Testis (tissue), 3 donors: ENCODE measurements around the gene CFAP20DC. TPM values are rescaled to one million over a fixed set of nuclear protein-coding genes. Genes with fewer than 3 reads are reported as not detected.

Experiments
- DNase-seq: peaks from one replicate; pipeline ENCODE4 v3.0.0-alpha.2; 2019
- H3K27ac ChIP-seq, 2 donors: fragments of 200-600 bp; sonication (generic); one replicate each; pipeline ENCODE4 v1.5.1; 2019
- H3K27me3 ChIP-seq: fragments of 200-600 bp; sonication (generic); one replicate; pipeline ENCODE4 v1.5.1; 2019
- H3K36me3 ChIP-seq: fragments of 200-600 bp; sonication (generic); one replicate; pipeline ENCODE4 v1.5.1; 2017; ENCODE audit warnings: low read depth; ENCODE audit errors: missing control alignments
- H3K4me1 ChIP-seq: fragments of 200-600 bp; sonication (generic); one replicate; pipeline ENCODE4 v1.5.1; 2019
- H3K4me3 ChIP-seq, 2 donors: fragments of 200-600 bp; sonication (generic); one replicate each; pipeline ENCODE4 v1.5.1; 2017 to 2019
- H3K9me3 ChIP-seq: fragments of 200-600 bp; sonication (generic); one replicate; pipeline ENCODE4 v1.5.1; 2017
- POLR2A ChIP-seq: fragments of 450-650 bp; IDR thresholded peaks from one replicate; pipeline ENCODE4 v1.6.1; 2017; ENCODE audit warnings: antibody characterized with exemption, mild to moderate bottlenecking, moderate library complexity
- WGBS, 2 donors: methylation state at CpG; one replicate each; pipeline ENCODE4 v1.1.5; 2018; 5-methylcytosine and 5-hydroxymethylcytosine counted together
- intact Hi-C: fragments of 100-400 bp; cut with DNase I; formaldehyde crosslinking; loops from one replicate; pipeline ENCODE4 v1.15.1; 2023; ENCODE audit warnings: low total_unique reads
- polyA plus RNA-seq: library from polyadenylated mRNA; stranded (reverse); fragments of 350-450 nt; fragmentation: Illumina TruSeq; extraction: RNeasy Lipid Tissue Mini Kit (QIAGEN cat#74804); gene quantifications from one replicate; pipeline ENCODE4 v1.2.3, GENCODE V29; 2014; ENCODE audit warnings: low read depth, low replicate concordance; ENCODE audit not compliant: insufficient read depth
- total RNA-seq, 2 donors: library from RNA; depleted of rRNA; stranded (reverse); fragments of >200 nt; gene quantifications; one replicate each; pipeline ENCODE4 v1.2.3, GENCODE V29; 2016
- TF ChIP-seq, protein P1 (sequence below), 3 experiments: fragments of 450-650 bp in 2 of 3; fragments of 200-600 bp in 1 of 3; sonication (generic) in 1 of 3; IDR thresholded peaks; one replicate each; pipeline ENCODE4 v1.5.1; 2016 to 2019; ENCODE audit warnings: antibody characterized with exemption in 3 of 3, mild to moderate bottlenecking in 2 of 3, moderate library complexity in 1 of 3

CFAP20DC gene
- total and polyA plus RNA-seq, 3 donors from 2014 or later = 24.5 to 62.8 (median 42.0) TPM

DNA sequence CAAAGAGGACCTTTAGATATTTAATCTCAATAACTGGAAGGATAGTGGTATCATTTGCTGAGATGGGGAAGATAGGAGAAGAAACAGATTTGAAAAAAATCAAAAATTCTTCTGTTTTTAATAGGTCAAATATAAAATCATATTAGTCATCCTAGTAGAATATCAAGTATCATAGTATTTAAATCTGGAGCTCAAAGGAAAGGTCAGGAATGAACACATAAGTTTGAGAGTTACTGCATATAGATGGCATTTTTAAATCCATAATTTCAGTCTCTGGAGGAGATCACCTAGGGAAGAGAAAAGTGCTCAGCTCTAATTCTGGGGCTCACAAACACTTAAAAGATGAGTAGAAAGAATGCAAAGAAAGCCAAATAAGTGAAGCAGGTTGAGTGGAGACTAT lies 24.9 kb upstream of the CFAP20DC start:
- Histone ChIP-seq H3K27ac (no peak overlapping the region), H3K9me3 (no peaks in the 10 kb centered on the region), H3K4me1 (no peaks in the 10 kb centered on the region), H3K4me3 (no peak overlapping the region), H3K27me3 (no peaks in the 10 kb centered on the region), H3K36me3 (no peaks in the 10 kb centered on the region)
- intact Hi-C loops = no loop called here
- TF ChIP-seq, protein P1, sequence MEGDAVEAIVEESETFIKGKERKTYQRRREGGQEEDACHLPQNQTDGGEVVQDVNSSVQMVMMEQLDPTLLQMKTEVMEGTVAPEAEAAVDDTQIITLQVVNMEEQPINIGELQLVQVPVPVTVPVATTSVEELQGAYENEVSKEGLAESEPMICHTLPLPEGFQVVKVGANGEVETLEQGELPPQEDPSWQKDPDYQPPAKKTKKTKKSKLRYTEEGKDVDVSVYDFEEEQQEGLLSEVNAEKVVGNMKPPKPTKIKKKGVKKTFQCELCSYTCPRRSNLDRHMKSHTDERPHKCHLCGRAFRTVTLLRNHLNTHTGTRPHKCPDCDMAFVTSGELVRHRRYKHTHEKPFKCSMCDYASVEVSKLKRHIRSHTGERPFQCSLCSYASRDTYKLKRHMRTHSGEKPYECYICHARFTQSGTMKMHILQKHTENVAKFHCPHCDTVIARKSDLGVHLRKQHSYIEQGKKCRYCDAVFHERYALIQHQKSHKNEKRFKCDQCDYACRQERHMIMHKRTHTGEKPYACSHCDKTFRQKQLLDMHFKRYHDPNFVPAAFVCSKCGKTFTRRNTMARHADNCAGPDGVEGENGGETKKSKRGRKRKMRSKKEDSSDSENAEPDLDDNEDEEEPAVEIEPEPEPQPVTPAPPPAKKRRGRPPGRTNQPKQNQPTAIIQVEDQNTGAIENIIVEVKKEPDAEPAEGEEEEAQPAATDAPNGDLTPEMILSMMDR (IDR thresholded peaks at IDR 0.05) = no peak
- TF ChIP-seq POLR2A = no peak
- DNase-seq = no peak

DNA sequence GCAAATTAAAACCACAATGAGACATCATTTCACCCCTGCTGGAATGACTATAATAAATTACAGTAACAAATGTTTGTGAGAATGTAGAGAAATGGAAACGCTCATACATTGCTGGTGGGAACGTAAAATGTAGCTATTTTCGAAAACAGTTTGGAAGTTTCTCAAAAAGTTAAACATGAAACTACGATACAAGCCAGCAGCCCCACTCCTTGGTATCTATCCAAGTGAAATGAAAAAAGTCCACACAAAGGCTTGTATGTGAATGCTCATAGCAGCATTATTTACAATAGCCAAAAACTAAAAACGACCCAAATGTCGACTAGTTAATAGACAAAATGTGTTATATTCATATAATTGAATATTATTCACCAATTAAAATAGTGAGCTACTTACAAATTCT lies 22.9 kb upstream of the CFAP20DC start:
- H3K9me3 ChIP-seq = no peaks in the 10 kb centered on the region
- 48 to 49% methylated on average over 6 of the region's 6 CpGs for whole genome bisulfite sequencing, 2 donors
- H3K27ac ChIP-seq = no peak overlapping the region
- H3K4me3 ChIP-seq = no peak overlapping the region
- no peaks in the 10 kb centered on the region for H3K27me3 ChIP-seq
- DNase-seq = no peak
- TF ChIP-seq, protein P1 (IDR thresholded peaks at IDR 0.05) = no peak
- no peak for TF ChIP-seq POLR2A
- H3K4me1 ChIP-seq = no peaks in the 10 kb centered on the region
- no peaks in the 10 kb centered on the region for H3K36me3 ChIP-seq
- intact Hi-C loops = no loop called here

DNA sequence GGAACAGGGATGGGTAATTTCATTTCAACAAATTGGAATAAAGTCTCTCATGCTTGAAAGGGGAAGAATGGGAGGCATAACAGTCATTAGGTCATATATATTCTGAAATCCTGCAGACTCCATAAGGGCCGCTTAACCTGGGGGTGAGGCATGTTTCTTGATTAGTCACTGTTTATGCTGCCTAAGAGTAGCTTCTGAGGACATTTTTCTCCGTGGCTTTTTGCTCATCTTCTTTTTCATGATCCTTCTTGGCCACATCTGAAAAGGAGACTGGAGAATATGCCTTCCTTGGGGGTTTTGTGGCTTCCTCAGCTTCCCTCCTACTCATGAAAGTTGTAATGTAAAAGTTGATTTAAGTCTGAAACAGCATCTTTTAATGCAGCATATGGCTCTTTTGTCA lies 20.0 kb upstream of the CFAP20DC start:
- intact Hi-C loops = no loop called here
- Histone ChIP-seq H3K4me3 (no peak overlapping the region), H3K27ac (no peak overlapping the region), H3K9me3 (no peaks in the 10 kb centered on the region), H3K4me1 (no peaks in the 10 kb centered on the region), H3K36me3 (no peaks in the 10 kb centered on the region), H3K27me3 (no peaks in the 10 kb centered on the region)
- TF ChIP-seq, protein P1 (IDR thresholded peaks at IDR 0.05) = no peak
- TF ChIP-seq POLR2A = no peak
- 81 to 82% methylated on average over 2 of the region's 2 CpGs for WGBS, 2 donors
- no peak for DNase-seq

DNA sequence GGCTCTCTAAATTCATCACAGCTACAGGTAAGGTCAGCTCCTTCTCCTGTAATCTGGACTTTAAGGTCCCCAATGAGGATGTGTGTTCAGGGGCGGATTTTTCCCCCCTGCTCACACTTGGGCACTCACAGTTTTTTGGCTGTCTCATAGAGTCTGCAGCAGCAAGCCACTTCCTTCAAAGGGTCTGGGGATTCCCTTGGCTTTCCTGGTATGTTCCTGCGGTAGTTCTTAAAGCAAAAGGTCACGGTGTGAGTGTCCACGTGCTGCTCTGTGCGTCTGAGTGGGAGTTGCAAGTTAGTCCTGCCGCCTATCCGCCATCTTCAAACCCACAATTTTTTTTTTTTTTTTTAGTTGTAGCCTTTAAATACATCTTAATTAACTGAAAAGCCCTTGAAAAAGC lies 15.4 kb upstream of the CFAP20DC start:
- TF ChIP-seq, protein P1 (IDR thresholded peaks at IDR 0.05) = no peak
- TF ChIP-seq POLR2A = no peak
- no peak overlapping the region for H3K27ac ChIP-seq
- intact Hi-C loops = no loop called here
- no peak overlapping the region for H3K4me3 ChIP-seq
- 60 to 62% methylated on average over 7 of the region's 7 CpGs for WGBS, 2 donors
- no peaks in the 10 kb centered on the region for H3K27me3 ChIP-seq
- H3K4me1 ChIP-seq = no peaks in the 10 kb centered on the region
- H3K9me3 ChIP-seq = no peaks in the 10 kb centered on the region
- H3K36me3 ChIP-seq = no peaks in the 10 kb centered on the region
- no peak for DNase-seq

DNA sequence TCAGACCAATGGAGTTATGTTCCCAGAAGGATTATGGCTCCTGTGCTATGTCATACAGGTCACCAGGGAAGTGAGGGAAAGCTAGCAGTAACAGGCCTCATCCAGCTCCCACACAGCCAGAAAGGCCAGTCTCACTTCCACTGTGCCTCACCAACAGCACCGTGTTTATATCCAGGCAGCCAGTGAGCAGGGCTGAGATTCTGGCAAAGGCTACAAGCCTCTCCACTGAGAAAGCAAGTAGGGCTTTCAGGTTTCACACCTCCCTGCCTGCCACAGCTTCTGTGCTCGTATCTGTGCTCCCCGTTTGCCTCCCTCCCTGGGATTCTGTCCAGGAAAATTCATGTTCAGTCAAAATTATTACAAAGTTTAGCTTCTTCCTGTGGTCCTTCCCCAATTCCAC lies 14.9 kb upstream of the CFAP20DC start:
- Histone ChIP-seq H3K4me3 (no peak overlapping the region), H3K27me3 (no peaks in the 10 kb centered on the region), H3K27ac (no peak overlapping the region), H3K9me3 (no peaks in the 10 kb centered on the region), H3K4me1 (no peaks in the 10 kb centered on the region), H3K36me3 (no peaks in the 10 kb centered on the region)
- no peak for DNase-seq
- TF ChIP-seq, protein P1 (IDR thresholded peaks at IDR 0.05) = no peak
- TF ChIP-seq POLR2A = no peak
- 18 to 33% methylated on average over 3 of the region's 3 CpGs for WGBS, 2 donors
- intact Hi-C loops = no loop called here
